Fibroblast of lung (primary cell): ENCODE data around the gene TAF11. TPM values are rescaled to one million over a fixed set of nuclear protein-coding genes. Genes with fewer than 3 reads are reported as not detected.
A peak's percentile ranks its signal among the peaks of the same experiment; 100 is the strongest.
"Not testable (repeated sequence)": the region's sequence is repeated elsewhere in the genome, so short reads cannot be mapped to it uniquely, and the experiment has no call there.

ENCODE experiments used
- DNase-seq, 2 donors: peaks; one replicate each; pipeline versions ENCODE4 v3.0.0 to v3.0.0-alpha.2; 2010; ENCODE audit warnings: low read depth in 2 of 2
- H2AFZ ChIP-seq: 2 replicates; pipeline ENCODE4 v1.5.1; 2012; ENCODE audit warnings: low read length, control low read depth, inconsistent platforms
- H3K27ac ChIP-seq: 2 replicates; pipeline ENCODE4 v1.5.1; 2011; ENCODE audit warnings: low read length, control low read depth; ENCODE audit not compliant: insufficient read depth
- H3K27me3 ChIP-seq: 2 replicates; pipeline ENCODE4 v1.5.1; 2011; ENCODE audit warnings: mild to moderate bottlenecking, low read length; ENCODE audit not compliant: control insufficient read depth, insufficient read depth
- H3K36me3 ChIP-seq: 2 replicates; pipeline ENCODE4 v1.5.1; 2011; ENCODE audit warnings: low read length; ENCODE audit not compliant: control insufficient read depth, insufficient read depth
- H3K4me1 ChIP-seq: 2 replicates; pipeline ENCODE4 v1.5.1; 2011; ENCODE audit warnings: low read length; ENCODE audit not compliant: control insufficient read depth, insufficient read depth; ENCODE audit errors: extremely low read depth
- H3K4me2 ChIP-seq: 2 replicates; pipeline ENCODE4 v1.5.1; 2011; ENCODE audit warnings: low read length, control low read depth; ENCODE audit not compliant: insufficient read depth; ENCODE audit errors: extremely low read depth
- H3K4me3 ChIP-seq, 4 experiments: fragments of 200-600 bp in 1 of 4; sonication (generic) in 1 of 4; replicated peaks in 1 of 4; 2 replicates each; pipeline ENCODE4 v1.5.1; 2011 to 2016; ENCODE audit warnings: low read length in 4 of 4, low read depth in 3 of 4, mild to moderate bottlenecking in 3 of 4, control low read depth in 2 of 4, inconsistent platforms in 1 of 4, mixed read lengths in 1 of 4; ENCODE audit not compliant: insufficient read depth in 1 of 4; ENCODE audit errors: control extremely low read depth in 1 of 4
- H3K79me2 ChIP-seq: 2 replicates; pipeline ENCODE4 v1.5.1; 2012; ENCODE audit warnings: mild to moderate bottlenecking, low read length, inconsistent platforms; ENCODE audit not compliant: control insufficient read depth, insufficient read depth
- H3K9ac ChIP-seq: 2 replicates; pipeline ENCODE4 v1.5.1; 2011; ENCODE audit warnings: mild to moderate bottlenecking, low read length, control low read depth; ENCODE audit not compliant: insufficient read depth
- H3K9me3 ChIP-seq: 2 replicates; pipeline ENCODE4 v1.5.1; 2012; ENCODE audit warnings: low read depth, low read length; ENCODE audit not compliant: control insufficient read depth, insufficient read depth
- H4K20me1 ChIP-seq: 2 replicates; pipeline ENCODE4 v1.5.1; 2011; ENCODE audit warnings: low read length; ENCODE audit not compliant: control insufficient read depth, insufficient read depth; ENCODE audit errors: extremely low read depth
- CTCF ChIP-seq, 2 donors: IDR thresholded peaks in 1 of 2; conservative IDR thresholded peaks in 1 of 2; 1 replicate in 1 of 2; 2 replicates in 1 of 2; pipeline ENCODE4 v1.5.1; 2011 to 2012; ENCODE audit warnings: low read length in 2 of 2, control low read depth in 1 of 2, inconsistent platforms in 1 of 2, low read depth in 1 of 2, mild to moderate bottlenecking in 1 of 2
- EZH2 ChIP-seq: IDR thresholded peaks from 2 replicates; pipeline ENCODE4 v1.5.1; 2012; ENCODE audit warnings: low read length, control low read depth, mild to moderate bottlenecking; ENCODE audit errors: missing control alignments
- polyA plus RNA-seq, 2 donors: library from polyadenylated mRNA; depleted of rRNA in 1 of 2; stranded (reverse) in 1 of 2; unstranded in 1 of 2; fragments of >200 nt; gene quantifications; 2 replicates each; pipeline ENCODE4 v1.2.1, GENCODE V29; 2011 to 2012; ENCODE audit warnings: missing spikeins in 1 of 2
- total RNA-seq: library from RNA; depleted of rRNA; stranded (reverse); fragments of >200 nt; gene quantifications from 2 replicates; pipeline ENCODE4 v1.2.1, GENCODE V29; 2014

Gene TAF11
- total and polyA plus RNA-seq, 2 donors (not counting 1 experiment from before 2014, with no cell fraction given) = 13.9 to 35.6 TPM

GRCh38 chr6:34851361-34851760, 36.5 kb downstream of the TAF11 start:
- Histone ChIP-seq H4K20me1 (no peaks in the 10 kb centered on the region), H3K4me1 (no peaks in the 10 kb centered on the region), H3K36me3 (no peaks in the 10 kb centered on the region), H2AFZ (no peak overlapping the region), H3K9me3 (no peaks in the 10 kb centered on the region), H3K4me3 (no peak overlapping the region), H3K4me2 (no peak overlapping the region), H3K27ac (no peak overlapping the region), H3K9ac (no peak overlapping the region), H3K79me2 (no peaks in the 10 kb centered on the region), H3K27me3 (no peaks in the 10 kb centered on the region)
- TF ChIP-seq EZH2 (no peak), CTCF (conservative IDR thresholded peaks at IDR 0.05 in 1 of 2, IDR thresholded peaks at IDR 0.05 in 1 of 2; ENCODE audit: low read depth in 1 of 2, low read length in 2 of 2) (no peak)
- no peak for DNase-seq

DNA sequence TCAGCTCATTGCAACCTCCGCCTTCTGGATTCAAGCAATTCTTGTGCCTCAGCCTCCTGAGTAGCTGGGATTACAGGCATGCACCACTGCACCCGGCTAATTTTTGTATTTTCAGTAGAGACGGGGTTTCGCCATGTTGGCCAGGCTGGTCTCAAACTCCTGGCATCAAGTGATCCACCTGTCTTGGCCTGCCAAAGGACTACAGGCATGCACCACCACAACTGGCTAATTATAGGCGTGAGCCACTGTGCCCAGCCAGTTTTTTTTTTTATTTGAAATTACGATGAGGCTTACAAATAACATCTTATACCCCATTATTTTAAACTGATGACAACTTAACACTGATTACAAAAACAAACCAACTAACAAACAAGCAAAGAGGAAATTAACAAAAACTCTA, 38.8 kb downstream of the TAF11 start:
- not testable (repeated sequence) for H3K4me1 ChIP-seq, H3K36me3 ChIP-seq, H3K27ac ChIP-seq, H4K20me1 ChIP-seq, DNase-seq, H3K4me3 ChIP-seq, H3K79me2 ChIP-seq, H3K27me3 ChIP-seq, H3K4me2 ChIP-seq, H2AFZ ChIP-seq, H3K9ac ChIP-seq, H3K9me3 ChIP-seq

GRCh38 chr6:34839666-34840352, 48.0 kb downstream of the TAF11 start:
- TF ChIP-seq CTCF (conservative IDR thresholded peaks at IDR 0.05 in 1 of 2, IDR thresholded peaks at IDR 0.05 in 1 of 2; ENCODE audit: low read depth in 1 of 2, low read length in 2 of 2) (no peak), EZH2 (no peak)
- Histone ChIP-seq H2AFZ (no peak overlapping the region), H3K9ac (no peak overlapping the region), H3K4me1 (peaks cover 3% of the 10 kb centered on the region), H4K20me1 (no peaks in the 10 kb centered on the region), H3K36me3 (no peaks in the 10 kb centered on the region), H3K4me3 (no peak overlapping the region), H3K9me3 (no peaks in the 10 kb centered on the region), H3K79me2 (no peaks in the 10 kb centered on the region), H3K27me3 (no peaks in the 10 kb centered on the region), H3K4me2 (no peak overlapping the region), H3K27ac (no peak overlapping the region)
- peak in 1 of 2 donors; percentile 14 for DNase-seq
